GM04504 (cell line): ENCODE results near the gene TANC2.

Experiments used
- DNase-seq: peaks from one replicate; pipeline ENCODE4 v3.0.0-alpha.2; 2012; ENCODE audit warnings: low read depth

TANC2 gene

GRCh38 chr17:62965686-62966425 lies at the start of gene TANC2:
TANC2 (plus strand) TSS chr17:62966235; CDS start chr17:63009560, 43,325 bp downstream.
- peak; percentile 57 for DNase-seq

DNA sequence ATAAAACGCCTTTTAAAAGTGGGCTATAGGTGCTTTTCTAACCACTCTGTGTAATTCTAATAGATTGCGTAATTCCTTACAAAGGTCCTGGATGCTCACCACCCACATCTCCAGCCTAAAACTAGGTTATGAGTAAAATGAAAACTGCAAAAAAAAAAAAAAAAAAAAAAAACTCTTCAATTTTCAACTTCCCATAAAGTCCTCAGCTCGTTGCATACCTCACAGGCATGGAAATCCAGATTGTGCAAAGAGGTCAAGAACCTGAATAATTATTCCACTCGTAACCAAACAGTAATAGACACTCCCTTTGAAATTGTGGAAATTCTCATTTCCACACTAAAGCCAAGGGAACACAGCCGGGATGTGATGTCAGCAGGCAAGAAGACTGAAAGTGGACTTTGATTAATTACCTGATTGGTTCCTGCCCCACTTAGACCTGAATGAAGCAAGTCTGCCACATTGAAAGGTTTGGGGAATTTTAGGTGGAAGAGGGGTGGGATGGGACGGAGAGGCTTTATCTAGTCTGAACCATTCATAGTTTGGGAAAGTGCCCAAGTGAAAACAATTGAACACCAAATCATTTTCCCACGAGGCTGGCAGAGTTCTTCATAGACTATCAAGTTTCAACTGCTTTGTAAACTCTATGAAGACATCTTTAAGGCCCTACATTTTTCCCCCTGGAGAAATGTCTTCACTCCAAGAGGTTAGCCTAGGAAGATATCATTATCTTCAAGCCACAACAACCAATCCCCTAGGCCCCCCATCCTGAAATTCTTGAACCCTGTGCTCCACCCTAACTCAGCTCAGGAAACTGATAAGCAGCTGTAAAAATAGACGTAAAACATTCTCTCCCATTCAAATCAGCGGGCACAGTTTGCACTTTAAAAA lies 49.1 kb upstream of the TANC2 start:
- no peak for DNase-seq

DNA sequence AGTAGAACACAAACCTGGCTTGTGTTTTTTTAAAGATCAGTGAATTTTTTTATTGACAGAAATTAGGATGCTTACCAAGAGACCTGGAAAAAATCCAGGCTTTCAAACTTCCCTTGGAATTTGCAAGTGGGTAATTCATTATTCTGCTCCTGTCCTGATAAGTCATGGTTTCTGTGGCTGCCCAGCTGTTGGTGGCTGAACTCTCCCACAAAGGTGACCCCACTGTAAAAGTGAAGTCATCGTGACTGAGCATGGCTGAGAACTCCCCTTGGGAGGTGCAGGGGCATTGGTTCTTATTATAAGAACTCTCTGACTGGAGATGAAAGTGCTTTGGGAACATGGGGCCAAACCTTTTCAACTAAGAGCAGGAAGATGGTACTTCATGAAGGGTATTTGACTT lies 46.6 kb upstream of the TANC2 start:
- DNase-seq = no peak

- no peak for DNase-seq
Observed at GRCh38 chr17:62920300-62920699, 45.7 kb upstream of the TANC2 start.

GRCh38 chr17:62921817-62922216 lies 44.2 kb upstream of the TANC2 start:
- DNase-seq = no peak

GRCh38 chr17:62923258-62924150 lies 42.5 kb upstream of the TANC2 start:
- no peak for DNase-seq

DNA sequence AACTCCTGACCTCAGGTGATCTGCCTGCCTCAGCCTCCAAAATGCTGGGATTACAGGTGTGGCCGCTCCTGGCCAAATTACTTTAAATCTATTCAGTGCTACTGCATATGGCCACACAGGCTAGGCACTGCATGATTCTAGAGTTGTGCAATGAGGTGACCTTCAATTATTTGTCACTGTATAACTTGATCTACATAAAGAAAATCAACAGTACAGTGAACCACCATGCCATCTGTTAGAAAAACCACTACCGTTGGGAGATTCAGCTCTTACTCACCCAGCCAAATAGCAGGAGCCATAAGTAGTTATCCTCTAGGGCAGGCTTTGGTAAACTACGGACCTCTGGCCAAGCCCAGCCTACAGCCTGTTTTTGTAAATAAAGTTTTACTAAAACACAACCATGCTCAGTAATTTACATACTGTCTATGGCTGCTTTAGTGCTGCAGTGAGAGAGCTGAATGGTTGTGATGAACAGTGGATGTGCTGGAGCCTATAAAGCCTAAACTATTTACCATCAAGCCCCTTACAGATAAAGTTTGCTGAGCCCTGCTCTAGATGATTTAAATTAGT lies 40.7 kb upstream of the TANC2 start:
- DNase-seq = no peak

DNA sequence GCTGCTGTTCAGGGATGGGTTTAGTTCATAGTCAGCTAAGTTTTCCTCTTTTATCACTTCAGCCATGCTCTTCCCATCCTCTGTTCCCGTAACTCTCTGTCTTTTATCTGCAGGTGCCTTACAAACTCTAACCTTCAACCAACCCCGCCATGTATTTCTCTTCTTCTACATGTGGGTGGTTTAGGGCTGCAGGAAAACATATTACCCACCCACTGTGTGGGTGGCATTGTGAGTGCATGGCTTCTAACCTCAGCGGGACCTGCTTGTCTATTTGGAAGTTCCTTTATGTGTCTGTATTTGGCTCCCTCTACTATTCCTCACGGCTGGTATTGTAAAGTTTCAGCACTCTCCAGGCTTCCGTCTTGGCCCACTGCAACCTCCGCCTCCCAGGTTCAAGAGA lies 39.0 kb upstream of the TANC2 start:
- no peak for DNase-seq

- no peak for DNase-seq
Observed at GRCh38 chr17:62929320-62929719, 36.7 kb upstream of the TANC2 start.

- no peak for DNase-seq
Observed at GRCh38 chr17:62931101-62931500, 34.9 kb upstream of the TANC2 start.

- DNase-seq = no peak
Observed at GRCh38 chr17:62933501-62934385, 32.3 kb upstream of the TANC2 start.

DNA sequence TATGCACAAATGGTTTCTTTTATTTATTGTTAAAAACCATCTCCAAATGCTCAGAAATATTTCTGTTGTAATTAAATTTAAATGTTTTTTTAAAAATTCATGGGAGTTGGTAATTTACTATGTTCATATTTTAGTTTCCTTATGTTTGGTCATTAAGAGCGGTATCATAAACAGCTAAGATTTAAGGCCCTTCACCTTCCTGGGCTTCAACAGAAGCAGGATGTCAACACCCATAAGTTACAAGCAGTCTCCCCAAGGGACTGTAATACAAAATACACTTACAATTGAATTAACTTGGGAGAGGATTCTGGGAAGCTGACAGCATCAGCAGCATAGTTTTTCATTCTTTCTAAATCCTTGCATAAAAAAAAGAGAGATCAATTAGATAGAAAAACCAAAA lies 30.9 kb upstream of the TANC2 start:
- DNase-seq = no peak

DNA sequence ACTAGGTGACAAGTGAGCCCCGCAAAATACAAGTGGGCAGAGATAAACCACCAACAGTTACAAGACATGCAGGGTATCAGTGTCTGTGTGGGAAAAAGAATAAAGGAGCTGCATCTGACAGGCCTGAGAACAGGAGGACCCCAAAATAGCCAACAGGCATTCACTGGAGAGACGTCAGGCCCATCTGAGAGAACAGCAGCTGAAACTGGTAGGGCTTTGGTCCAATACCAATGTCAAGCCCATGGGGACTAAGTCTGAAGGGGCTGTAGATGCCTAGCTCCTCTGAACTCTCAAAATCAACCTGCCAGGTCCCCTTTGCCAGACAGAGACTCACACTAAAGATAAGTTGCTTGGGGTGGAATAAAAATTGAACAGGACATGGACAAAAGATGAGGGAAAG lies 30.5 kb upstream of the TANC2 start:
- no peak for DNase-seq

- no peak for DNase-seq
Observed at GRCh38 chr17:62937606-62938005, 28.4 kb upstream of the TANC2 start.

DNA sequence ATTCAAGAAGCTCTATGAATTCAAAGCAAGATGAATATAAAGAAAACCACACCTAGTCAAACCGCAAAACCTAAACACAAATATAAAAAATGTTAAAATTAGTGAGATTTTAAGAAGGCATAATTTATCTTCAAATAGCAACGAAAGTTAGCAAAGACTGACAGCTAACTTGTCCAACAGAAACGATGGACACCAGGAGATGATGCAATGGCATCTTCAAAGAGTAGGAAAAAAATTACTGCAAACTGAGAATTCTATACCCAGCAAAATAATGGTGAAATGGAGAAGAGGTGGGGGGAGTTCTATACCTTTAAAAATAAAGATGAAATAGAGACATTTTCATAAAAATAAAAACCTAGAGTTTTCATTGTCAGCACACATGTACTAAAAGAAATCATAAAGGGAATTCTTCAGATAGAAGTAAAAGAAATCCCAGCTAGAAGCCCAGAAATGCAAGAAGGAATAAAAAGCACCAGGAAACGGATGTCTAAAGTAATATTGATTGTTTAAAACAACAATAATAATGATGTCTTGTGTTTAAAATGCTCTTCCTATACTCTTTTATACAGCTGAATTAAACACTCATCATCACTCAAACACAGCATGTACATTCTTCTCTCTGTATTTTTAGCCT lies 24.6 kb upstream of the TANC2 start:
- no peak for DNase-seq

GRCh38 chr17:62948370-62948769 lies 17.7 kb upstream of the TANC2 start:
- no peak for DNase-seq

- DNase-seq = no peak
Observed at GRCh38 chr17:62949036-62949435, 17.0 kb upstream of the TANC2 start.

- peak; percentile 52 for DNase-seq
Observed at GRCh38 chr17:62950067-62950466, 16.0 kb upstream of the TANC2 start.

DNA sequence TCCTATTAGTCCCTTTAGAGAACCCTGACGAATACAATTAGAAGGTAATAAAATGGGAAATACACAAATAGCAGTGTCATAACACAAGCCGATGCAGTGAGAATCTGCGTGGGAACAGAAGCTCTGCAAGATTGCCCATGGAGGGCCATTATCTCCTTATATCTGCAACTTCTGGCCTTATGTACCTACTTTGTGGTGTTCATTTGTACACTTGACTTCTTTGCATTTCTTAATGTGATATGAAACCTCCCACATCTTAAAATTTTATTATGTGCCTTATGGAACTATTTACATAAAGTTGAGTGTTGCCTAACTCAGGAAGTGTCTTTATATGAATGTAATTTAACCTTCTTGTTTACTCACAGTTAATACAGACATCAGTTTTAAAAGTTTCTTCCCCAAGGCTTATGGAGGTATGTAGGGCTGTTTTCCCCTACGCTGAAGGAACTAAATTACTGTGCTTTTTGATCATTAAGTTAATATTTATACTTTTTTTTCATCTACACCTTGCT lies 10.1 kb upstream of the TANC2 start:
- DNase-seq = no peak

DNA sequence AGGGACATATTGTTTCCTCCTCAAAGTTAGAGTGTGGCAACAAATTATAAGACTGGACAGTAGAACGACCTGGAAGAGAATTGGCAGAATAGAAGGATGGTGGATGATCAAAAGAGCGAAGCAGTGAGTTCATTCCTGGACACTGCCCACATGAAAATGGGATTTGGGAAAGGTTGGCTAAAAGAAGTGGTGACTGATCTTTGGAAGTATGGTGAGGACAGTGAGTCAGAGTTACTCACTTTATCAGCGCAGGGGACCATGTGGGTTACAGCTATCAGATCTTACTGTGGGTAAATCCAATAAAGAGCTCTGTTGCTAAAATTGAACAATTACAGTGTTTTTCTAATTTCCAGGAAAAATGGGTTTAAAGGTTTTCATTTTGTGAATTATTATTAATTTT lies 2.7 kb upstream of the TANC2 start:
- DNase-seq = peak; percentile 48
